ENCODE results near the gene NCAPG2. TPM values are rescaled to one million over a fixed set of nuclear protein-coding genes. Genes with fewer than 3 reads are reported as not detected.

NCAPG2 gene
- total and polyA plus RNA-seq, 2 of the 13 experiments (the other 11 are each of a cell fraction or from before 2014, with no cell fraction given): 15.1 to 30.7 TPM

DNA sequence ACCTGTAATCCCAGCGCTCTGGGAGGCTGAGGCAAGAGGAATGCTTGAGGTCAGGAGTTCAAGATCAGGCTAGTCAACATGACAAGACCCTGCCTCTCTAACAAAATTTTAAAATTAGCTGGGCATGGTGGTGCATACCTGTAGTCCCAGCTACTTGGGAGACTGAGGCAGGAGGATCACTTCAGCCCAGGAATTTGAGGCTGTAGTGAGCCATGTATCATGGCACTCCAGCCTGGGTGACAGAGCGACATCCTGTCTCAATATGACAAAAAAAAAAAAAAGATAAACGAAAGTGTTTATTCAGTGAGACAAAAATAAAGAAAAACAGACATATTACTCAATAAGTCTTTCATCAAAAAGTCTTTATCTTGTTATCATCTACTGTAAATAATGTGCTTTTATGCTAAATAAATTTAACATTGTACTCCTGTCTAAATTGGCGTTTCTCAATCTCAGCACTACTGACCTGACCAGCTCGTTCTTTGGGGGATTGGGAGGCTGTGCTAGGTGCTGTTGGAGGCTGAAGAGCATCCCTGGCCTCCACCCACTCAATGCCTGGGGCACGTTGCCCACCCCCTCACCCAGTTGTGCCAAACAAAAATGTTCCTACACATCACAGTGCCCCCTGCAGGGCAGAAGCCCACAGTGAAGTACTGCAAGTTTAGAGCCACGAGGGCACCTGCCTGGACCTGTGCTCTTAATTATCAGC is 57.7 kb downstream of the NCAPG2 start (continued):
- TF ChIP-seq TEAD3 (CRISPR knock-in tag; optimal IDR thresholded peaks at IDR 0.05; ENCODE audit: borderline replicate concordance) (no peak), ZBTB33 (CRISPR knock-in tag; IDR thresholded peaks at IDR 0.05) (no peak), ATF4 (CRISPR knock-in tag; IDR thresholded peaks at IDR 0.05) (0 out of 4 replicates have a peak, but pooled peaks of 1 of the 2 experiments have one; percentile 21), ZNF280B (CRISPR knock-in tag; IDR thresholded peaks at IDR 0.05; ENCODE audit: borderline replicate concordance) (no peak), KLF6 (CRISPR knock-in tag; IDR thresholded peaks at IDR 0.05) (no peak), SOX6 (IDR thresholded peaks at IDR 0.05) (no peak), SOX6 (CRISPR knock-in tag; IDR thresholded peaks at IDR 0.05) (peak; percentile 86), IKZF5 (CRISPR knock-in tag; IDR thresholded peaks at IDR 0.05) (peak; percentile 44), ZNF260 (CRISPR knock-in tag; IDR thresholded peaks at IDR 0.05; ENCODE audit: borderline replicate concordance, low read depth) (no peak), ZNF121 (CRISPR knock-in tag; IDR thresholded peaks at IDR 0.05) (peak; percentile 53; the same call in 1 of the 2 replicates), ZNF496 (CRISPR knock-in tag; IDR thresholded peaks at IDR 0.05; ENCODE audit: insufficient replicate concordance) (no peak), FOXA3 (CRISPR knock-in tag; IDR thresholded peaks at IDR 0.05) (peak; percentile 87), IRX3 (CRISPR knock-in tag; IDR thresholded peaks at IDR 0.05; ENCODE audit: borderline replicate concordance, low read depth) (no peak), ETV5 (CRISPR knock-in tag; IDR thresholded peaks at IDR 0.05; ENCODE audit: borderline replicate concordance) (peak; percentile 6; the same call in 1 of the 2 replicates), ATRX (CRISPR knock-in tag; IDR thresholded peaks at IDR 0.05; ENCODE audit: borderline replicate concordance) (no peak), ZNF569 (CRISPR knock-in tag; IDR thresholded peaks at IDR 0.05; ENCODE audit: borderline replicate concordance) (no peak)
- TF ChIP-seq, protein P1, sequence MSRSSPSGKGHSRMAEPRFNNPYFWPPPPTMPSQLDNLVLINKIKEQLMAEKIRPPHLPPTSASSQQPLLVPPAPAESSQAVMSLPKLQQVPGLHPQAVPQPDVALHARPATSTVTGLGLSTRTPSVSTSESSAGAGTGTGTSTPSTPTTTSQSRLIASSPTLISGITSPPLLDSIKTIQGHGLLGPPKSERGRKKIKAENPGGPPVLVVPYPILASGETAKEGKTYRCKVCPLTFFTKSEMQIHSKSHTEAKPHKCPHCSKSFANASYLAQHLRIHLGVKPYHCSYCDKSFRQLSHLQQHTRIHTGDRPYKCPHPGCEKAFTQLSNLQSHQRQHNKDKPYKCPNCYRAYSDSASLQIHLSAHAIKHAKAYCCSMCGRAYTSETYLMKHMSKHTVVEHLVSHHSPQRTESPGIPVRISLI (CRISPR knock-in tag; IDR thresholded peaks at IDR 0.05; ENCODE audit: borderline replicate concordance): peak; percentile 68; the same call in 1 of the 2 replicates
- TF ChIP-seq, protein P2, sequence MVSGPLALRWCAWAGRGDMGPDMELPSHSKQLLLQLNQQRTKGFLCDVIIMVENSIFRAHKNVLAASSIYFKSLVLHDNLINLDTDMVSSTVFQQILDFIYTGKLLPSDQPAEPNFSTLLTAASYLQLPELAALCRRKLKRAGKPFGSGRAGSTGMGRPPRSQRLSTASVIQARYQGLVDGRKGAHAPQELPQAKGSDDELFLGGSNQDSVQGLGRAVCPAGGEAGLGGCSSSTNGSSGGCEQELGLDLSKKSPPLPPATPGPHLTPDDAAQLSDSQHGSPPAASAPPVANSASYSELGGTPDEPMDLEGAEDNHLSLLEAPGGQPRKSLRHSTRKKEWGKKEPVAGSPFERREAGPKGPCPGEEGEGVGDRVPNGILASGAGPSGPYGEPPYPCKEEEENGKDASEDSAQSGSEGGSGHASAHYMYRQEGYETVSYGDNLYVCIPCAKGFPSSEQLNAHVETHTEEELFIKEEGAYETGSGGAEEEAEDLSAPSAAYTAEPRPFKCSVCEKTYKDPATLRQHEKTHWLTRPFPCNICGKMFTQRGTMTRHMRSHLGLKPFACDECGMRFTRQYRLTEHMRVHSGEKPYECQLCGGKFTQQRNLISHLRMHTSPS (CRISPR knock-in tag; IDR thresholded peaks at IDR 0.05; ENCODE audit: low read depth): peak; percentile 84

Measured in HepG2 (cell line).